ENCODE data around the gene RPL36. TPM values are rescaled to one million over a fixed set of nuclear protein-coding genes. Genes with fewer than 3 reads are reported as not detected.

RPL36 gene
- total RNA-seq, 4 donors from 2014 or later: 170 to 440 (median 262) TPM

GRCh38 chr19:5696196-5697021, 6.3 kb downstream of the RPL36 start:
- Histone ChIP-seq H3K27ac (no peak overlapping the region), H3K27me3 (no peaks in the 10 kb centered on the region), H3K36me3 (peaks cover 0 to 90% (median 0%) of the 10 kb centered on the region in 3 donors), H3K4me1 (peaks cover 0 to 12% (median 7%) of the 10 kb centered on the region in 4 donors), H3K9me3 (no peaks in the 10 kb centered on the region), H3K4me3 (no peak overlapping the region)
- DNase-seq: no peak
- TF ChIP-seq, protein P1, sequence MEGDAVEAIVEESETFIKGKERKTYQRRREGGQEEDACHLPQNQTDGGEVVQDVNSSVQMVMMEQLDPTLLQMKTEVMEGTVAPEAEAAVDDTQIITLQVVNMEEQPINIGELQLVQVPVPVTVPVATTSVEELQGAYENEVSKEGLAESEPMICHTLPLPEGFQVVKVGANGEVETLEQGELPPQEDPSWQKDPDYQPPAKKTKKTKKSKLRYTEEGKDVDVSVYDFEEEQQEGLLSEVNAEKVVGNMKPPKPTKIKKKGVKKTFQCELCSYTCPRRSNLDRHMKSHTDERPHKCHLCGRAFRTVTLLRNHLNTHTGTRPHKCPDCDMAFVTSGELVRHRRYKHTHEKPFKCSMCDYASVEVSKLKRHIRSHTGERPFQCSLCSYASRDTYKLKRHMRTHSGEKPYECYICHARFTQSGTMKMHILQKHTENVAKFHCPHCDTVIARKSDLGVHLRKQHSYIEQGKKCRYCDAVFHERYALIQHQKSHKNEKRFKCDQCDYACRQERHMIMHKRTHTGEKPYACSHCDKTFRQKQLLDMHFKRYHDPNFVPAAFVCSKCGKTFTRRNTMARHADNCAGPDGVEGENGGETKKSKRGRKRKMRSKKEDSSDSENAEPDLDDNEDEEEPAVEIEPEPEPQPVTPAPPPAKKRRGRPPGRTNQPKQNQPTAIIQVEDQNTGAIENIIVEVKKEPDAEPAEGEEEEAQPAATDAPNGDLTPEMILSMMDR (IDR thresholded peaks at IDR 0.05): no peak
- TF ChIP-seq POLR2A (IDR thresholded peaks at IDR 0.05): no peak

- Histone ChIP-seq H3K4me3 (no peak overlapping the region), H3K9me3 (no peaks in the 10 kb centered on the region), H3K27me3 (no peaks in the 10 kb centered on the region), H3K4me1 (peaks cover 0 to 4% (median 1%) of the 10 kb centered on the region in 4 donors), H3K27ac (no peak overlapping the region), H3K36me3 (peaks cover 0 to 83% (median 0%) of the 10 kb centered on the region in 3 donors)
- TF ChIP-seq, protein P1 (IDR thresholded peaks at IDR 0.05): no peak
- no peak for TF ChIP-seq POLR2A (IDR thresholded peaks at IDR 0.05)
- no peak for DNase-seq
These were observed 7.2 kb downstream of the RPL36 start for GRCh38 chr19:5697022-5697889.

- H3K4me1 ChIP-seq: no peaks in the 10 kb centered on the region
- no peak for DNase-seq
- peaks cover 0 to 75% (median 0%) of the 10 kb centered on the region in 3 donors for H3K36me3 ChIP-seq
- no peaks in the 10 kb centered on the region for H3K27me3 ChIP-seq
- no peak overlapping the region for H3K27ac ChIP-seq
- no peaks in the 10 kb centered on the region for H3K9me3 ChIP-seq
- no peak overlapping the region for H3K4me3 ChIP-seq
- no peak for TF ChIP-seq POLR2A (IDR thresholded peaks at IDR 0.05)
- TF ChIP-seq, protein P1 (IDR thresholded peaks at IDR 0.05): no peak
These were observed 8.0 kb downstream of the RPL36 start for GRCh38 chr19:5697890-5698634.

- no peak overlapping the region for H3K27ac ChIP-seq
- H3K4me1 ChIP-seq: no peaks in the 10 kb centered on the region
These were observed 8.7 kb downstream of the RPL36 start for GRCh38 chr19:5698635-5699422.

More at GRCh38 chr19:5698635-5699422, 8.7 kb downstream of the RPL36 start:
- H3K9me3 ChIP-seq: no peaks in the 10 kb centered on the region
- DNase-seq: no peak
- TF ChIP-seq POLR2A (IDR thresholded peaks at IDR 0.05): no peak
- TF ChIP-seq, protein P1 (IDR thresholded peaks at IDR 0.05): no peak
- H3K27me3 ChIP-seq: no peaks in the 10 kb centered on the region
- H3K36me3 ChIP-seq: peaks cover 0 to 75% (median 0%) of the 10 kb centered on the region in 3 donors
- H3K4me3 ChIP-seq: no peak overlapping the region

All from Peyer's patch (tissue), 4 donors.